PC-9 (cell line): Measurements from ENCODE around the gene ZNF580. TPM values are rescaled to one million over a fixed set of nuclear protein-coding genes. Genes with fewer than 3 reads are reported as not detected.
A peak's percentile ranks its signal among the peaks of the same experiment; 100 is the strongest.

Experiments
- BruUV-seq: library from RNA; stranded (reverse); fragments of 400-500 nt; replicated peaks from 2 replicates; lab custom pipeline; 2021; lab: Mats Ljungman, UMichigan
- CTCF ChIA-PET: fragments of 300-600 bp; sonication (Branson Sonifier 250); formaldehyde crosslinking; loops from one replicate; lab custom pipeline; 2022; ENCODE audit warnings: antibody characterized with exemption; lab: Charles Lee
- POLR2A ChIA-PET: fragments of 300-600 bp; sonication (Branson Sonifier 250); formaldehyde crosslinking; loops from one replicate; lab custom pipeline; 2022; ENCODE audit warnings: antibody characterized with exemption; ENCODE audit not compliant: unreplicated experiment; lab: Charles Lee
- DNase-seq, 2 experiments: peaks; one replicate each; pipeline versions ENCODE4 v3.0.0 to v3.0.0-alpha.2; 2015 to 2022; ENCODE audit warnings: mixed read lengths in 1 of 2
- H2AFZ ChIP-seq: fragments of 200-600 bp; sonication (generic); 2 replicates; pipeline ENCODE4 v1.8.1; 2017; ENCODE audit warnings: antibody characterized with exemption
- H3F3A ChIP-seq: fragments of 200-600 bp; sonication (generic); 2 replicates; pipeline ENCODE4 v1.8.1; 2017; ENCODE audit warnings: antibody characterized with exemption, mild to moderate bottlenecking, low read depth; ENCODE audit not compliant: insufficient read depth
- H3K27ac ChIP-seq: fragments of 200-600 bp; sonication (generic); 2 replicates; pipeline ENCODE4 v1.6.1; 2016; ENCODE audit warnings: mixed run types
- H3K27me3 ChIP-seq: fragments of 200-600 bp; sonication (generic); 2 replicates; pipeline ENCODE4 v1.6.1; 2016; ENCODE audit warnings: low read depth, mixed run types; ENCODE audit not compliant: insufficient read depth
- H3K36me3 ChIP-seq: fragments of 200-600 bp; sonication (generic); 2 replicates; pipeline ENCODE4 v1.6.1; 2016; ENCODE audit warnings: low read depth, mixed run types
- H3K4me1 ChIP-seq: fragments of 200-600 bp; sonication (generic); replicated peaks from 2 replicates; pipeline ENCODE4 v1.6.1; 2016; ENCODE audit warnings: mixed run types; ENCODE audit not compliant: insufficient read depth
- H3K4me2 ChIP-seq: fragments of 200-600 bp; sonication (generic); 2 replicates; pipeline ENCODE4 v1.6.1; 2017; ENCODE audit warnings: mixed run types
- H3K4me3 ChIP-seq: fragments of 200-600 bp; sonication (generic); 2 replicates; pipeline ENCODE4 v1.6.1; 2016; ENCODE audit warnings: mixed run types
- H3K79me2 ChIP-seq: fragments of 200-600 bp; sonication (generic); 2 replicates; pipeline ENCODE4 v1.6.1; 2017; ENCODE audit warnings: low read depth, mixed run types
- H3K9me2 ChIP-seq: fragments of 200-600 bp; sonication (generic); 2 replicates; pipeline ENCODE4 v1.8.1; 2017; ENCODE audit warnings: mild to moderate bottlenecking; ENCODE audit not compliant: insufficient read depth
- H3K9me3 ChIP-seq: fragments of 200-600 bp; sonication (generic); 2 replicates; pipeline ENCODE4 v1.8.1; 2016; ENCODE audit warnings: low read depth; ENCODE audit not compliant: insufficient read depth
- H4K20me1 ChIP-seq: fragments of 200-600 bp; sonication (generic); 2 replicates; pipeline ENCODE4 v1.8.1; 2017; ENCODE audit not compliant: insufficient read depth
- CTCF ChIP-seq: fragments of 200-600 bp; sonication (generic); conservative IDR thresholded peaks from 2 replicates; pipeline ENCODE4 v1.6.1; 2017; ENCODE audit warnings: mixed run types, antibody characterized with exemption, mild to moderate bottlenecking, moderate library complexity
- EZH2 ChIP-seq: fragments of 200-600 bp; sonication (generic); IDR thresholded peaks from 2 replicates; pipeline ENCODE4 v1.8.0; 2017; ENCODE audit warnings: antibody characterized with exemption, low read depth
- intact Hi-C: fragments of 100-400 bp; cut with micrococcal nuclease; formaldehyde crosslinking; loops from one replicate; pipeline ENCODE4 v1.10.0; 2022; ENCODE audit not compliant: unreplicated experiment
- total RNA-seq: library from RNA; stranded (reverse); gene quantifications from 2 replicates; pipeline ENCODE4 v1.2.3, GENCODE V29; 2021

ZNF580 gene
- total RNA-seq, 1 experiment from 2014 or later, result 56.6 TPM

DNA sequence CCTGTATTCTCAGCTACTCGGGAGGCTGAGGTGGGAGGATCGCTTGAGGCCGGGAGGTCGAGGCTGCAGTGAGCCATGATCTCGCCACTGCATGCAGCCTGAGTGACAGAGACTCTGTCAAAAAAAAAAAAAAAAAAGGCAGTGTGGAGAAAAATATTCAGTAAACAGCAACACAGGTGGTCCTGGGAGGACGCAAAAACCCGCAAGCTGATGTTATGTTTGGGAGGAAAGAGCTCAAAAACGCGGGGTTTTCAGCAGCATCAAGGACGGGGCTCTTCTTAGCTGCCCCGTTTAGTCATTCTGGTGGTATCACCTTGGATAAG is 15.8 kb upstream of the ZNF580 start:
- Histone ChIP-seq H4K20me1 (peaks cover 8% of the 10 kb centered on the region), H3K4me1 (peaks cover 14% of the 10 kb centered on the region), H3K9me3 (no peaks in the 10 kb centered on the region), H3K36me3 (no peaks in the 10 kb centered on the region), H3K4me2 (peak overlapping the region; percentile 92), H3K79me2 (no peaks in the 10 kb centered on the region), H3F3A (peaks cover 17% of the 10 kb centered on the region), H3K27ac (peak overlapping the region; percentile 75), H3K4me3 (peak overlapping the region; percentile 62), H3K9me2 (no peaks in the 10 kb centered on the region), H3K27me3 (no peaks in the 10 kb centered on the region), H2AFZ (peak overlapping the region; percentile 88)
- DNase-seq, result no peak
- CTCF ChIA-PET, result interaction anchor here (0.6 to 1.0 kb wide), 5 partner anchors 16 to 366 kb away, joined by 3 to 14 read pairs (median 8); partner anchors contain the start of gene PPP6R1
- TSS peak; percentile 90 for BruUV-seq
- intact Hi-C loops, result no loop called here
- POLR2A ChIA-PET, result interaction anchor here (0.6 to 1.0 kb wide), 7 partner anchors 19 to 550 kb away, joined by 3 to 11 read pairs (median 4); partner anchors contain the start of gene ZNF628
- no peak for TF ChIP-seq CTCF
- no peak for TF ChIP-seq EZH2

GRCh38 chr19:55626350-55626749 is 14.5 kb upstream of the ZNF580 start:
- Histone ChIP-seq H2AFZ (no peak overlapping the region), H4K20me1 (peaks cover 8% of the 10 kb centered on the region), H3K27ac (no peak overlapping the region), H3K9me2 (no peaks in the 10 kb centered on the region), H3K4me1 (peaks cover 14% of the 10 kb centered on the region), H3K79me2 (no peaks in the 10 kb centered on the region), H3K4me3 (no peak overlapping the region), H3K9me3 (no peaks in the 10 kb centered on the region), H3K4me2 (no peak overlapping the region), H3K36me3 (no peaks in the 10 kb centered on the region), H3K27me3 (no peaks in the 10 kb centered on the region), H3F3A (peaks cover 12% of the 10 kb centered on the region)
- ChIA-PET POLR2A (interaction anchor here (0.6 kb wide), 1 partner anchor 140 kb away, joined by 7 read pairs; no protein-coding TSS in a partner anchor), CTCF (interaction anchor here (0.5 to 1.0 kb wide), 2 partner anchors 16 to 159 kb away, joined by 5 to 6 read pairs; no protein-coding TSS in a partner anchor)
- no TSS peak for BruUV-seq
- TF ChIP-seq EZH2 (no peak), CTCF (no peak)
- DNase-seq, result peak in 1 of 2 experiments; percentile 32
- intact Hi-C loops, result no loop called here

- 0 out of 2 replicates have a peak overlapping the region, but pooled peaks have one; percentile 63 for H3K4me2 ChIP-seq
These were observed 8.4 kb upstream of the ZNF580 start for GRCh38 chr19:55632463-55632834.

More at GRCh38 chr19:55632463-55632834, 8.4 kb upstream of the ZNF580 start:
- Histone ChIP-seq H3K27me3 (no peaks in the 10 kb centered on the region), H3K9me2 (no peaks in the 10 kb centered on the region), H3K4me1 (peaks cover 12% of the 10 kb centered on the region), H4K20me1 (no peaks in the 10 kb centered on the region), H3K79me2 (peaks cover 27% of the 10 kb centered on the region), H2AFZ (no peak overlapping the region), H3K36me3 (no peaks in the 10 kb centered on the region), H3K27ac (no peak overlapping the region), H3K9me3 (no peaks in the 10 kb centered on the region), H3K4me3 (no peak overlapping the region), H3F3A (peaks cover 21% of the 10 kb centered on the region)
- peak; percentile 84 to 89 for DNase-seq
- no TSS peak for BruUV-seq
- peak; percentile 96 for TF ChIP-seq CTCF
- TF ChIP-seq EZH2, result no peak
- POLR2A ChIA-PET, result interaction anchor here (0.5 to 0.7 kb wide), 4 partner anchors 33 to 1495 kb away, joined by 3 to 7 read pairs (median 5); partner anchors contain the start of genes CNOT3 and FIZ1
- CTCF ChIA-PET, result interaction anchor here (0.7 to 2.1 kb wide), 6 partner anchors 43 to 701 kb away, joined by 3 to 10 read pairs (median 4); no protein-coding TSS in a partner anchor
- intact Hi-C loops, result loop anchor here (2.0 to 10.0 kb wide), 7 partner anchors 442 to 1462 kb away; no protein-coding TSS in a partner anchor
